Esophagus muscularis mucosa (tissue), 4 donors: ENCODE measurements around the gene ZNF331. TPM values are rescaled to one million over a fixed set of nuclear protein-coding genes. Genes with fewer than 3 reads are reported as not detected.

ENCODE experiments used
- DNase-seq: peaks from one replicate; pipeline ENCODE4 v3.0.0-alpha.2; 2017; ENCODE audit errors: extremely low spot score
- H3K27ac ChIP-seq, 4 donors: fragments of 200-600 bp; sonication (generic); replicated peaks in 1 of 4; 1 replicate in 3 of 4; 2 replicates in 1 of 4; pipeline ENCODE4 v1.5.1; 2016 to 2019; ENCODE audit warnings: mild to moderate bottlenecking in 1 of 4
- H3K27me3 ChIP-seq, 4 donors: fragments of 200-600 bp; sonication (generic); one replicate each; pipeline versions ENCODE4 v1.5.1 to v1.6.0; 2016 to 2019
- H3K36me3 ChIP-seq, 4 donors: fragments of 200-600 bp; sonication (generic); one replicate each; pipeline ENCODE4 v1.5.1; 2016 to 2019
- H3K4me1 ChIP-seq, 4 donors: fragments of 200-600 bp; sonication (generic); one replicate each; pipeline ENCODE4 v1.5.1; 2016 to 2019
- H3K4me3 ChIP-seq, 4 donors: fragments of 200-600 bp; sonication (generic); 1 replicate in 2 of 4; 2 replicates in 2 of 4; pipeline ENCODE4 v1.5.1; 2016 to 2019; ENCODE audit warnings: mild to moderate bottlenecking in 4 of 4, moderate library complexity in 1 of 4
- H3K9me3 ChIP-seq, 4 donors: fragments of 200-600 bp; sonication (generic); 1 replicate in 3 of 4; 2 replicates in 1 of 4; pipeline ENCODE4 v1.5.1; 2016 to 2019
- CTCF ChIP-seq, 3 experiments: fragments of 200-600 bp in 2 of 3; fragments of 450-650 bp in 1 of 3; sonication (generic) in 2 of 3; IDR thresholded peaks; one replicate each; pipeline ENCODE4 v1.5.1; 2017 to 2019; ENCODE audit warnings: antibody characterized with exemption in 3 of 3, mild to moderate bottlenecking in 2 of 3, moderate library complexity in 1 of 3
- EP300 ChIP-seq: sonication (generic); formaldehyde crosslinking; IDR thresholded peaks from one replicate; pipeline ENCODE4 v1.6.1; 2017; ENCODE audit warnings: antibody characterized with exemption
- POLR2A ChIP-seq: fragments of 450-650 bp; IDR thresholded peaks from one replicate; pipeline ENCODE4 v1.6.1; 2017; ENCODE audit warnings: antibody characterized with exemption, moderate library complexity, mild to moderate bottlenecking, low read depth
- POLR2AphosphoS5 ChIP-seq, 2 donors: sonication (generic); formaldehyde crosslinking; IDR thresholded peaks; one replicate each; pipeline ENCODE4 v1.6.1; 2017; ENCODE audit warnings: antibody characterized with exemption in 2 of 2
- WGBS: methylation state at CpG from one replicate; pipeline ENCODE4 v1.1.5; 2018; 5-methylcytosine and 5-hydroxymethylcytosine counted together
- intact Hi-C: fragments of 100-400 bp; cut with DNase I; formaldehyde crosslinking; loops from one replicate; pipeline ENCODE4 v1.15.1; 2023
- total RNA-seq, 4 donors: library from RNA; depleted of rRNA; stranded (reverse); fragments of >200 nt; gene quantifications; one replicate each; pipeline versions ENCODE4 v1.1.0 to v1.2.1, GENCODE V29; 2016

The ZNF331 gene
- total RNA-seq, 4 donors from 2014 or later, result 12.0 to 19.4 (median 16.3) TPM

GRCh38 chr19:53549340-53549739 lies 11.4 kb downstream of the ZNF331 start:
- peak; percentile 34 to 48 for TF ChIP-seq POLR2AphosphoS5 (IDR thresholded peaks at IDR 0.05)
- TF ChIP-seq EP300, result no peak
- WGBS, result 62% methylated on average over 3 of the region's 3 CpGs
- H3K27ac ChIP-seq, result peak overlapping the region; percentile 54 to 68 (median 58)

DNA sequence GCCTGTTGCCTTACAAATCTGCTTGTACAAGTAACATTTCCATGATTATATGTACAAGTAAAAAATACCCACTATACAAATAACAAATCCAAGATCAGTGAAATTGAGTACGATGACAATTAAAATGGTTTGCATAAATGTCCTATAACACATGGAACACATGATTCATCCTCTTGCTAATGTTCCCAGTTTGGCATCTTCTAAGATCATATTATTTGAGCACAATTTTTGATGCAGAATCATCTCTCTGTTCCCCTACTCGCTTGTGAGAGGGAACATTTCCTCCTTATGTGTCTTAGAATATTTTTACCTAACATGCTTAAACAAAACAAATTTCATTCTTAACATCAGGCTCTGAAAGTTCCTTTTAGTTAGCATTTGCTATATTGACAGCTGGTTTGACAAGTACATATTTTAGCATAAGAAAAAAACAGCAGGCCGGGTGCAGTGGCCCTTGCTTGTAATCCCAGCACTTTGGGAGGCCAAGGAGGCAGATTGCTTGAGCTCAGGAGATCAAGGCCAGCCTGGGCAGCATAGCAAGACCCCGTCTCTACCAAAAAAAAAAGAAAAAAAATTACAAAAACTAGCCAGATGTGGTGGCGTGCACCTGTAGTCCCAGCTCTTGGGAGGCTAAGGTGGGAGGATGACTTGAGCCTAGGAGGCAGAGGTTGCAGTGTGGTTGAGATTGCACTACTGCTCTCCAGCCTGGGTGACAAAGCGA lies 14.2 kb downstream of the ZNF331 start:
- Histone ChIP-seq H3K4me1 (peaks cover 0 to 33% (median 16%) of the 10 kb centered on the region in 4 donors), H3K27ac (no peak overlapping the region), H3K27me3 (no peaks in the 10 kb centered on the region), H3K4me3 (no peak overlapping the region), H3K36me3 (peaks cover 0 to 4% (median 0%) of the 10 kb centered on the region in 4 donors), H3K9me3 (no peaks in the 10 kb centered on the region)
- no peak for TF ChIP-seq EP300
- TF ChIP-seq POLR2AphosphoS5 (IDR thresholded peaks at IDR 0.05), result no peak
- TF ChIP-seq CTCF (IDR thresholded peaks at IDR 0.05), result no peak
- TF ChIP-seq POLR2A, result no peak
- intact Hi-C loops, result no loop called here
- WGBS, result 89% methylated on average over 6 of the region's 6 CpGs
- no peak for DNase-seq

More at GRCh38 chr19:53549340-53549739, 11.4 kb downstream of the ZNF331 start:
- Histone ChIP-seq H3K27me3 (no peaks in the 10 kb centered on the region), H3K9me3 (no peaks in the 10 kb centered on the region), H3K4me3 (no peak overlapping the region), H3K4me1 (peaks cover 0 to 36% (median 17%) of the 10 kb centered on the region in 4 donors), H3K36me3 (peaks cover 0 to 7% (median 0%) of the 10 kb centered on the region in 4 donors)
- intact Hi-C loops, result no loop called here
- DNase-seq, result no peak

DNA sequence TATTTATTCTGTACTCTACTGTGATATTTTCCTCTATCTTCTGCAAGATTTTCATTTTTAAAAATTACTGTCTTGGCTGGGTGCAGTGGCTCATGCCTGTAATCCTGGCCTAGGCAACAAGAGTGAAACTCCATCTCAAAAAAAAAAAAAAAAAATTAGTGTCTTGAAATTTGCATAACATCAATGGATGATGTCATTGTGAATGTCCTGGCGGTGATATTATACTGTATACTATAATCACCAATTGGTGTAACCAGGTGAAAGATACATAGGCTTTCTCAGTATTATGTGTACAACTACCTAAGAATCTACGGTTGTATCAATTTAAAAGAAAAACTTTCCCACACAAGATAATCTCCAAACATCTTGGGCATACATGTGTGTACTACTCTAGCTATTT lies 15.2 kb downstream of the ZNF331 start:
- H3K36me3 ChIP-seq, result peaks cover 0 to 4% (median under 1%) of the 10 kb centered on the region in 4 donors
- 93% methylated on average over 2 of the region's 2 CpGs for WGBS
- no peaks in the 10 kb centered on the region for H3K27me3 ChIP-seq
- TF ChIP-seq EP300 (no peak), CTCF (IDR thresholded peaks at IDR 0.05) (no peak), POLR2AphosphoS5 (IDR thresholded peaks at IDR 0.05) (no peak), POLR2A (no peak)
- intact Hi-C loops, result no loop called here
- H3K4me3 ChIP-seq, result no peak overlapping the region
- H3K27ac ChIP-seq, result peak overlapping the region in 3 of 4 donors; percentile 83 to 91 (median 90)
- H3K9me3 ChIP-seq, result no peaks in the 10 kb centered on the region
- no peak for DNase-seq
- peaks cover 0 to 33% (median 16%) of the 10 kb centered on the region in 4 donors for H3K4me1 ChIP-seq

DNA sequence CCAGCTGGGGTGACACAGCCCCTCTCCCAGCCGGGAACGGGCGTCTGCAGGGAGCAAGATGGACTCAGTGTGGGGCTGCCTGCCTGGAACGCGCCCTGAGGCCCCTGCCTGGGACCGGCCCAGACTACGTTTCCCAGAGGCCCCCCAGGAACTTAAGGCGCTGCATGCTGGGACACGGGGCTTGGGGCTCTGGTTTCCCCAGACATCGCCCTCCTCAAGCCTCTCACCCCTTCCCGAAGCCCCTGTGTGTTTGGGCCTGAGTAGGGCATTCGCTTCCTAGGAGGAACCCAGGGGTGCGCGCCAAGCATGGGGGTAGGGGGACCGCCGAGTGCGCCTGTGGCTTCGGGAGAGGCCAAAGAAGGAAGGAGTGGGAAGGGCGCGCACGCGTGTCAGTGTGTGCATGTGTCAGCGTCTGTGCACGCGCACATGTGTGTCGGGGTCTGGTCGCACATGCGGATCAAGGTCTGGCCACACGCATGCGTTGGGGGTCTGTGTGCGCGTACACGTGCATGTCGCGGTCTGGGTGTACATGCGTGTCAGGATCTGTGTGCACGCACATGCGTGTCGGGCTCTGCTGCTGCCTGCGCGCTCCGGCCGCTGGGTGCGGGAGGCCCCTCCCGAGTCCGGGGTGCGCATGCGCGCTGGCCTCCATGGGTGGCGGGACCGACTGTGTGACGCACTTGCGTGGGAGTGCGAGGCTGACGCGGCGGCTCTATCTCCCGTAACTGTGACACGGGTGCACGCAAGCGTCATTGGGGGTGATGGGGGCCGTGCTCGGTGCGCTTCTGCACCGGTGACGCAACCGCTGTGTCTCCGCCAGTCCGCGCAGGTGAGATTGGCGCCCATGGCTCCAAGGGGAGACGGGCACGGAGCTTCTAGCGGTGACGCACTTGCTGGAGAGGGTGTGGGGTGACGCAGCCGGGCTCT lies 16.2 kb downstream of the ZNF331 start:
- Histone ChIP-seq H3K27me3 (no peaks in the 10 kb centered on the region), H3K27ac (peak overlapping the region; percentile 83 to 91 (median 90)), H3K36me3 (peaks cover 0 to 11% (median 4%) of the 10 kb centered on the region in 4 donors), H3K4me3 (peak overlapping the region; percentile 55 to 74 (median 59)), H3K4me1 (peaks cover 0 to 23% (median 14%) of the 10 kb centered on the region in 4 donors), H3K9me3 (no peaks in the 10 kb centered on the region)
- TF ChIP-seq EP300 (peak; percentile 60), POLR2AphosphoS5 (IDR thresholded peaks at IDR 0.05) (peak; percentile 91 to 92), CTCF (IDR thresholded peaks at IDR 0.05) (no peak)
- WGBS, result 52% methylated on average over 46 of the region's 77 CpGs
- peak; percentile 94 for DNase-seq
- intact Hi-C loops, result no loop called here

DNA sequence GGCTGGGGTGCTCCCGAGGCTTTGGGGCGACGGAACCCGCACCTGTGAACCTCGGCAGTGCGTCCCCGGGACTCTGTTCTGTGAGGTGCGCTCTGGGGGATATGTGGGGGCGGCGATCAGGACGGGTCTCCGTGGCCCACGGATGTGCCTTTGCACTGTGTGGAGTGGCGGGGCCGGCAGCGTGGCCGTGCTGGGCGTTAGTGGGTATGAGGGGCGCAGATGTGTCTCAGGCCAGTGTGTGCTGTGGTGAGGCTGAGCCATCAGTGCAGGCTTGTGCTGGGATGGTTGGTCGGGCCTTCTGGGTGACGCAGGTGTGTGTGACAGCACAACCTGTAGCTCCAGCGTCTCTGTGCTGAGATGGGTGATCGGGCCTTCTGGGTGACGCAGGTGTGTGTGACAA lies 16.9 kb downstream of the ZNF331 start:
- TF ChIP-seq CTCF (IDR thresholded peaks at IDR 0.05), result no peak
- TF ChIP-seq POLR2A, result no peak
- no peak for TF ChIP-seq EP300
- TF ChIP-seq POLR2AphosphoS5 (IDR thresholded peaks at IDR 0.05), result no peak
- 90% methylated on average over 11 of the region's 24 CpGs for WGBS
- intact Hi-C loops, result no loop called here
- no peaks in the 10 kb centered on the region for H3K9me3 ChIP-seq
- no peaks in the 10 kb centered on the region for H3K27me3 ChIP-seq
- peak overlapping the region; percentile 83 to 91 (median 90) for H3K27ac ChIP-seq
- no peak for DNase-seq
- peak overlapping the region; percentile 55 to 74 (median 59) for H3K4me3 ChIP-seq
- peaks cover 0 to 17% (median 8%) of the 10 kb centered on the region in 4 donors for H3K36me3 ChIP-seq
- H3K4me1 ChIP-seq, result peaks cover 0 to 18% (median 13%) of the 10 kb centered on the region in 4 donors
